HG03139 (cell line): ENCODE measurements around the gene CMA1.
"Not testable (repeated sequence)": the region's sequence is repeated elsewhere in the genome, so short reads cannot be mapped to it uniquely, and the experiment has no call there.

Source experiments
- ATAC-seq: cut with Tn5 transposase; IDR thresholded peaks from one replicate; pipeline ENCODE4 v1.9.1; 2021; ENCODE audit not compliant: unreplicated experiment

The CMA1 gene, protein sequence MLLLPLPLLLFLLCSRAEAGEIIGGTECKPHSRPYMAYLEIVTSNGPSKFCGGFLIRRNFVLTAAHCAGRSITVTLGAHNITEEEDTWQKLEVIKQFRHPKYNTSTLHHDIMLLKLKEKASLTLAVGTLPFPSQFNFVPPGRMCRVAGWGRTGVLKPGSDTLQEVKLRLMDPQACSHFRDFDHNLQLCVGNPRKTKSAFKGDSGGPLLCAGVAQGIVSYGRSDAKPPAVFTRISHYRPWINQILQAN

DNA sequence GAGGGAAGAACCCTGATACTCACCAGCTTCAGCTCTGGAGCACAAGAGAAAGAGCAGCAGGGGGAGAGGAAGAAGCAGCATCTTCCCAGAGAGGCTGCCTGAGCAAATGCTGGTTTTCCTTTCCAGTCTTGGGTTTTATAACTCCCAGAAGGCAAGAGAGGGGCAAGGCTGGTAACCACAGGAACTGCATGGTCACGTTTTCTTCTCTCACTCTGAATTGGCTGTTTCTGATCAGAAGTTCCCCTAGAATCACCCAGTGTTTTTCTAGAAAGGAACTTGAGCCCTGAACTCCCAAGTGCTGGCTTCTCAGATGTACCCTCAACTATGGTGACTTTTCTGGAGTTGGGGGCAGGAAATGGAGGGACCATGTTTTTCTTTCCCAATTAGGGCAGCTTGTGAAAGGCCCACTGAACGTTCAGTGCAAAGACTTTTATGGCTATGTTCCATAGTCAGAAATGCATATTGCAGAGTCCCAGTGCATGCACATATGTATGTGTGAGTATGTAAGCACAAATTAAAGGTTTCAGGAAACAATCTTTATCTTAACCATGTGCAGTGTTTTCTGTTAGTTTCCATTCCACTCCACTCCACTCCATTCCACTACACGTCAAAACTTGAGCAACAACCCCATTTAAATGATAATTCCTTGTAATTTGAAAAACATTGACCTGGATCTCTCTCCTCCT, at the start of gene CMA1:
TSS of gene CMA1 (minus strand) at position 111 of the 686 bp plus-strand sequence. CDS start at position 81, 30 bp downstream.
- no peak for ATAC-seq

DNA sequence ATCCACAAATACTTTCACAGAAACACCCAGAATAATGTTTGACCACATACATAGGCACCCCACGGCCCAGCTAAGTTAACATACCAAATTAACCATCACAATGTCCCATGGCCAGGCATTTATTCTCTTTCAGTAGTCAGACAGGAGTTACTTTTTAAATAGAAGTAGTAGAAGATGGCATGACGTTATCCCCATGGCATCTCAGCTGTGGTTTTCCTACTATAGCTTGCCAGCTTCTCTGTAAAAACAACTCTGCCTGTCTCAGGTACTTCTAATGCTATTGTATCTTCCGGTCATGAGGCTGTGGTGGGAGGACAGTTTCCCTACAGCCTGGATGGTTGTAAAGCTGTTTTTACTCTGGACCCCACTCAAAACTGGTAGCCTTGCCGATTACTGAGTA, 48.7 kb upstream of the CMA1 start:
- ATAC-seq, result no peak

DNA sequence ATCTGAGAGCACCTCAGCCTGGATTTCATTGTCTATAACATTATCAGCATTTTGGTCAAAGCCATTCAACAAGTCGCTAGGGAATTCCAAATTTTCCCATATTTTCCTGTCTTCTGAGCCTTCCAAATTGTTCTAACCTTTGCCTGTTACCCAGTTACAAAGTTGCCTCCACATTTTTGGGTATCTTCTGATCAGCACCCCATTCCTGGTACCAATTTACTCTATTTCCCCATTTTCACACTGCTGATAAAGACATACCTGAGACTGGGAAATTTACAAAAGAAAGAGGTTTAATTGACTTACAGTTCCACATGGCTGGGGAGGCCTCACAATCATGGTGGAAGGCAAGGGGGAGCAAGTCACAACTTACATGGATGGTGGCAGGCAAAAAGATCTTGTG, 41.0 kb upstream of the CMA1 start:
- not testable (repeated sequence) for ATAC-seq

DNA sequence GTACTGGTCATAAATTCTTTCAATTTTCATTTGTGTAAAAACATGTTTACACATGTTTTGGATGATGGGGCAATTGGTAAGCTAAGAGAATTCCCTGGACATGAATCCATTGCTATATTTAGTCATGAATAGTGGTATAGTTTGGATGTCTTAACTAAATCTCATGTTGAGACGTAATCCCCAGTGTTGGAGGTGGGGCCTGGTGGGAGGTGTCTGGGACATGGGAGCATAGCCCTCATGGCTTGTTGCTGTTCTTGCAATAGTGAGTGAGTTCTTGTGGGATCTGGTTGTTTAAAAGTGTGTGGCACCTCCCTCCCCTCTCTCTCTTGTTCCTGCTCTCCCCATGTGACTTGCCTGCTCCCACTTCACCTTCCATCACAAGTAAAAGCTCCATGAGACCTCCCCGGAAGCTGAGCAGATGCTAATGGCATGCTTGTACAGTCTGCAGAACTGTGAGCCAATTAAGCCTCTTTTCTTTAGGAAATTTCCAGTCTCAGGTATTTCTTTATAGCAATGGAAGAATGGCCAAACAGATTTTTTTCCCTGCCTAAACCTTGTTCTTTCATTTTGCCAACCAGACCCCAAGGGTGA, 34.4 kb upstream of the CMA1 start:
- no peak for ATAC-seq

DNA sequence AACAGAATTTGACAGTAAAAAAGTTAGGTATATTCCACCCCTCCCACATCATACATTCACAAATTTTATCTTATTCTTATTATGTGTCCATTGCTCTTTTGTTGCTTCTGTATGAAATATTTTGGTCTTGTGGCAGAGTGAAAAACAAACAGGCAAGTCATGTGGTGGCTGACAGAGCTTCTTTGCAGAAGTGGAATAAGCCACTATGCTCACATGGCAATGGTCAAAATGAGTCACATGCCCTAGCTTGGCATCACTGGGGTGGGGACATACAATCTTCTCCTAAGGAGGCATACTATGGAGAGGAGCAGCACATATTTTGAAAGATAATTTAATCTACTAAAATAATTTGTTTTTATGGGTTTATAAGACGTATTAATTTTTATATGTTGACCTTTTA, 27.7 kb upstream of the CMA1 start:
- no peak for ATAC-seq

DNA sequence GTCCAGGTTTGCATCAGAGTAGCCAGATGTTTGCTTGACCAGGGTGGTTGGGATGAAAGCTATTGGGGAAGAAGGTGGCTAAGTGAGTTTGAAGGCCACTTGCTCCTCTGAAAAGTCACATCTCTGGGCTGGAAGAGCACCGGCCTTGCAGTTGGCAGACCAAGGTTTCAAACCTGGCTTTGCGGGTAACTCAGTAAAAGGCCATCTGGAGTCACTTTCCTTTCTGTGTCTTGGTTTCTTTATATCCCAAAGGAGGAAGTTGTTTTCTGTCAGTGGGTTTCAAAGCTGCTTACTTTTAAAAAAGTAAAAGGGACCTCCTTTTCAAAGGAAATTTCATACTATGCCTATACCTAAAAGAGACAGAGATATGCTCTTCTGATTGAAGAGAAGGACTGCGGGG, 26.2 kb upstream of the CMA1 start:
- no peak for ATAC-seq

DNA sequence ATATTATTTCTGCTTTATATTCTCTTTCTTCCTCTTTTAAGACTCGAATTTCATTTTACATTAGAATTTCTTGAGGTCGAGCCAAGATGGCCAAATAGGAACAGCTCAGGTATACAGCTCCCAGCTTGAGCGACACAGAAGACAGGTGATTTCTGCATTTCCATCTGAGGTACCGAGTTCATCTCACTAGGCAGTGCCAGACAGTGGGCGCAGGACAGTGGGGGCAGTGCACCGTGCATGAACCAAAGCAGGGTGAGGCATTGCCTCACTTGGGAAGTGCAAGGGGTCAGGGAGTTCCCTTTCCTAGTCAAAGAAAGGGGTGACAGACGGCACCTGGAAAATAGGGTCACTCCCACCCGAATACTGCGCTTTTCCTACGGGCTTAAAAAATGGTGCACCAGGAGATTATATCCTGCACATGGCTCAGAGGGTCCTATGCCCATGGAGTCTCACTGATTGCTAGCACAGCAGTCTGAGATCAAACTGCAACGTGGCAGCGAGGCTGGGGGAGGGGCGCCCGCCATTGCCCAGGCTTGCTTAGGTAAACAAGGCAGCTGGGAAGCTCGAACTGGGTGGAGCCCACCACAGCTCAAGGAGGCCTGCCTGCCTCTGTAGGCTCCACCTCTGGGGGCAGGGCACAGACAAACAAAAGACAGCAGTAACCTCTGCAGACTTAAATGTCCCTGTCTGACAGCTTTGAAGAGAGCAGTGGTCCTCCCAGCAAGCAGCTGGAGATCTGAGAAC, 18.0 kb upstream of the CMA1 start:
- ATAC-seq, result not testable (repeated sequence)

DNA sequence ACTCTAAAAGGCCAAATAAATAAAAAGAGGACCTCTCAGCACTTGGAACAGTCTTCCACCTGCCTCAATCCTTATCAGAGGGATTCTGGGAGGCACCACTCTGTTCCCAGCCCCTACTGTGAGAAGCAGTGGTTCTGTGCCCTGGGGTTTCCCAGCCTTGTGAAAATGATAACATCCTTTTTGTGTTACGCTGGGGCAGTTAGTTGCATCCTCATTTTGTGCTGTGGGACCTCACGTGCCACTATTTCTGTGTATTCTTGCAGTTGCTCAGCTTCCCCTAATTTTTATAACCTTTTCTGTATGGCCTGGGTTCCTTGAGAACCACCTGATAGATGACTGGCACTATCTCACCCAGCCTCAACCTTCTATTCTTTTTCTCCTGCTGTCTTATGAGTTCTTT, 10.8 kb upstream of the CMA1 start:
- ATAC-seq, result no peak

DNA sequence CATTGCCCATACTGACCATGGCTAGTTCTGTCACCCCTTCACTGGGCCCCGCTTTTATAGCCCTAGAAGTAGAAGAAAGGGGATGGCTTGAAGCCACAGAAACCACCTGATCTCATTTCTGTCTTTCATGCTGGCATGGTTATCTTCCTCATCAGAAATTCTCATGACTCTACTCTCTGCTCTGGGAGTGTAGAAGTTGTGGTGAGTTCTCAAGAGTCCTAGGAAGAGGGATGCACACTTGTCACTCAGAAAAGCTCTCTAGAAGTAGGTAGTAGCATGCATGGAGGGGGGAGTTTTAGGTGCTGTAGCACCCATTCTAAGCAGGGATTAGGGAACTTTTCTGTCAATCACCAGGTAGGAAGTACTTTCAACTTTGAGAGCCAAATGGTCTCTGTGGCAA, 6.1 kb upstream of the CMA1 start:
- ATAC-seq, result no peak

DNA sequence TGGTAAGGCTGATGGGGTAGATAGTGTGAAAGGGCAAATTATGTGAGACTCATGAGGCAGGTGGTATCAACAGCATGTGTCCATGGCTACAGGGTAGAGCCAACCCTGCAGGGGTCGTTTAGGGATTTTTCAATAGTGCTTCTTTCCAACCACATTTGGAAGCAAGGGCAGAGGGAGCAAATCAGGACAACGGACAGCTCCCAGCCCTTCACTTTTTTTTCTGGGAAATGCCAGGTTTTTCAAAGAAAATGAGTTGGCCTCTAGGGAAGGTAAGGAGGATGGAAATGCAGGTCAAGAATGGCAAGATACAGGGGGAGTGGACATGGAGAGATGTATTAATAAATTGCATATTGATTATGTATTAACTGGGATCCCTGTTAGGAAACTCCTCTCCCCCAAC, 4.9 kb upstream of the CMA1 start:
- no peak for ATAC-seq

DNA sequence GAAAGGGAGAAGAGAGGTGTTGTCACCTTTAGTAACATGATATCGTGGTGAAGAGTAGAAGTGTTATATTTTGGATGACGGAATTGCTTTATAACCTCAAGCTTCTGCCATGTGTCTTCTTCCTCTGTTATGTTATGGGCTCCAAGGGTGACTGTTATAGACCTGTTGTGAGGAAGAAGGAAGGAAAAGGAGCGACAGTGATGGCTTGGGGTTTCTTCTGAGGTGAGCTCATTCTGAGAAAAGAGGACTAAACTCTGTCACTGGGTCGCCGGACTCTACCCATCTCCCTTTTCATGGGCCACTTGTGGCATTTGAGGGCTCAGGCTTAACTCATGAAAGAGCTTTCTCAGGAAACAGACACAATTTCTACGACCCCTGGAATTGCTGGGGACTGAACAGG, 1.6 kb downstream of the CMA1 start:
- ATAC-seq, result no peak

DNA sequence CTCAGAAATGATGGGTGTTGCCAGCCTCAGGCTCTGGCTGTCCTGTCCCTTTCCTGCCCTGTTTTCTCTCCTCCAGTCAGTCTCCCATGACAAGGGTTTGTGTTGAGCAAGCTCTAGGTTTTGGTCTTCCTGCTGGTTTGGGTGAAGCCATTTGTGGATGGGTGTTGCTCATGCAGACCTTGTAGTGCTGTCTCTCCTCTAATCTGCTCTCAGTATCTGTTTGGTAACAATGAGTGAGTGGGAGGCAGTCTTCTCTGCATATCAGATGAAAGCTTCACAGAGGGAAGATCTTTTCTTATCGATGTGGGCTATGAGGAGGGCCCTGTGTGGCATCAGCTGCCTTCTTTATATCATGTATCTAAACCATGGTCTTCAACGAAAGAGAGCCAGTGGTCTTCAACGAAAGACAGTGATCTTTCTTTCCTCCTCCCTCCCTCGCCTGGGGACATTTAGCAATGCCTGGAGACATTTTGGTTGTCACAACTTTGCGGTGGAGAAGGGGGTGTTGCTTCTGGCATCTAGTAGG, 3.6 kb downstream of the CMA1 start:
- ATAC-seq, result no peak

DNA sequence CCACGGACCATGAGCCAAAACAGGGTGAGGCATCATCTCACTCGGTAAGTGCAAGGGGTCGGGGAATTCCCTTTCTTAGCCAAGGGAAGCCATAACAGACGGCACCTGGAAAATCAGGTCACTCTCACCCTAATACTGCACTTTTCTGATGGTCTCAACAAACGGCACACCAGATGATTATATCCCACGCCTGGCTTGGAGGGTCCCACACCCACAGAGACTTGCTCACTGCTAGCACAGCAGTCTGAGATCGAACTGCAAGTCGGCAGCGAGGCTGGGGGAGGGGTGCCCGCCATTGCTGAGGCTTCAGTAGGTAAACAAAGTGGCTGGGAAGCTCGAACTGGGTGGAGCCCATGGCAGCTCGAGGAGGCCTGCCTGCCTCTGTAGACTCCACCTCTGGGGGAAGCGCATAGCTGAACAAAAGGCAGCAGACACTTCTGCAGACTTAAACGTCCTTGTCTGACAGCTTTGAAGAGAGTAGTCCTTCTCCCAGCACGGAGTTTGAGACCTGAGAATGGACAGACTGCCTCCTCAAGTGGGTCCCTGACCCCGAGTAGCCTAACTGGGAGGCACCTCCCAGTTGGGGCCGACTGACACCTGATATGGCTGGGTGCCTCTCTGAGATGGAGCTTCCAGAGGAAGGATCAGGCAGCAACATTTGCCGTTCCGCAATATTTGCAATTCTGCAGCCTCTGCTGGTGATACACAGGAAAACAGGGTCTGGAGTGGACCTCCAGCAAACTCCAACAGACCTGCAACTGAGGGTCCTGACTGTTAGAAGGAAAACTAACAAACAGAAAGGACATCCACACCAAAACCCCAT, 16.3 kb downstream of the CMA1 start:
- not testable (repeated sequence) for ATAC-seq

DNA sequence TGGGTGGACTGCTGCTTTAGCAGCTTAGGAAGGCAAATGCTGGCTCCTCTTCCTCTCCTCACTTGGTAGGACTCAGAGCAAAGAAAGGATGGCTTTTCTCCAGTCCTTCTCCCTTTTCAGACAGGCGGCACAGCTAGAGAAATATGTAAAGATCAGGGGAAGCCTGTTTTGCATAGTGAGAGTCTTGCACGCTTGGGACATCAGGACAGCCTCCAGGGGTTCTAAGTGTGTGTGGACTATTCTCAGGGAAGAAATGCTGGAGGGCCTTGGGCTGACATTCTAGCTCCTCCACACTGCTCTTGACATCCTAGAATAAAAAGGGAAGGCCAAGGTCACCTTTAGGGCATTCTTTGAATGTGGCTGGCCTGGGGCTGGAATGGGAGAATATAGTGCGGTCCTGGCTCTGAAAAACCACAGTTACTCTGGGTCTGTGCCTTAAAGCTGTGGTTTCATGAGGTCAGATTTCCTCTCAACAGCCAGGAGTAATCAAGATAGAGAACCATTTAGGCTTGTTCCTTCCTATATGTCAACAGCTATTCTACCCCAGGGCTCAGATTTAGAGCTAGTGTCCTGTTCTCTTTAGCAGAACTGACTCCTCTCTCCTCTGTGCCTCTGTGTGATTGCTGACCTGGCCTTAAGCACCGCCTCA, 24.3 kb downstream of the CMA1 start:
- no peak for ATAC-seq

DNA sequence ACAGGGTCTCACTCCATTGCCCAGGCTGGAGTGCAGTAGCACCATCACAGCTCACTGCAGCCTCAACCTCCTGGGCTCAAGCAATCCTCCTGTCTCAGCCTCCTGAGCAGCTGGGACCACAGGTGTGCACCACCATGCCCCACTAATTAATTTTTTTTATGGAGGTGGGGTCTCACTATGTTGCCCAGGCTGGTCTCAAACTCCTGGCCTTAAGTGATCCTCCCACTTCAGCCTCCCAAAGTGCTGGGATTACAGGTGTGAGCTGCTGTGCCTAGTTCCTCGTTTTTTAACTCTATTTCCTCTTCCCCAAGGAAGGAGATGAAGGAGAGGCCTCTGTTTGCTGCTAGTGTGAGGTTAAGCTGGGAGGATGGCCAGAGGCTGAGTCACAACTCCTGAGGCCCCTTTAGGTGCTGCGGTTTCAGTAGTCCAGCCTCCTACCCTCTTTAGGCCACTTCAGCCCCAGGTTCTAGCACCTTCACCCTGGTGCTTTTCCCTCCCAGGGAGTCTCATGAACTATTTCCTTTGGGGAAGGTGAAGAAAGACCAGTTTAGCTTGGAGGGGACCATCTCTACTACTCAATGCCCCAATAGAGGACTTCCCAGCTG, 25.3 kb downstream of the CMA1 start:
- not testable (repeated sequence) for ATAC-seq

DNA sequence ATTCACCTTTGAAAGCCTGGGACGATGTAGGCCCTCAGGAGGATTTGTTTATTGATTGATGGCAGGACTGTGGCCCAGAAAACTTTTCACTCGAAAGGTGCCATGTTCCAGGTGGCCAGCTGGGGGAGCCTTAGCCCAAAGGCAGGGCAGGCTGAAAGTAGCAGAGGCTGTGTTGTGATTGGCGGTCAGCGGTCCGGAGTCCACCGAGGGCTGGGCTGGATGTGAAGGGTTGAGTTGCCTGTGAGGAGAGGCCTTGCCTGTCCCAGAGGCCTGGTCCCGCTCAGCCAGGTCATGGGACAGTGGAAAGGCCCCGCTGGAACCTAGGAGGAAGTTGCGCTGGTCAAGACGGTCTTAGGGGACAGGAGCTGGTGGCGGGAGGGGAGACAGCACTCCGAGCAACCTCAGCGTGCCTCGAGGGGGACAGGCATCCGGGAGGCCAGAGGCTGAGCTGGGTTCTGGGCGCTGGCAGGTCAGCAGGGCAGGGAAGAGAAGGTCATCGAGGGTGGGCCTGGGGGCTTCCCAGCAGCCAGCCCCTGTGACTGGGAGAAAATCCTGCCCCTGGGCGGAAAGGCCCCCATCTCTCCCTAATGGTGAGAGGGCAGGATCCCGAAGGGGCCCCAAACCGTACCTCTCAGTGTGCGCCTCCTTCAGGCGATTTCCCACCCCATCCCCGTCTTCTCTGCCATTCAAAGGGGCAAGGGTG, 26.3 kb downstream of the CMA1 start:
- peak; percentile 64 for ATAC-seq

DNA sequence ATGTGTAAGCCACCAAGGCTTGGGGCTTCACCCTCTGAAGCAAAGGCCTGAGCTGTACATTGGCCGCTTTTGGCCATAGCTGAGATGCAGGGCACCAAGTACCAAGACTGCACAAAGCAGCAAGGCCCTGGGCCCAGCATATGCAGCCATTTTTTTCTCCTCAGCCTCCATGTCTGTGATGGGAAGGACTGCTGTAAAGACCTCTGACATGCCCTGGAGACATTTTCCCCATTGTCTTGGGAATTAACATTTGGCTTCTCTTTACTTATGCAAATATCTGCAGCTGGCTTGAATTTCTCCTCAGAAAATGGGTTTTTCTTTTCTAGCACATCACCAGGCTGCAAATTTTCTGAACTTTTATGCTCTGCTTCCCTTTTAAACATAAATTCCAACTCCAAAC, 28.1 kb downstream of the CMA1 start:
- not testable (repeated sequence) for ATAC-seq

DNA sequence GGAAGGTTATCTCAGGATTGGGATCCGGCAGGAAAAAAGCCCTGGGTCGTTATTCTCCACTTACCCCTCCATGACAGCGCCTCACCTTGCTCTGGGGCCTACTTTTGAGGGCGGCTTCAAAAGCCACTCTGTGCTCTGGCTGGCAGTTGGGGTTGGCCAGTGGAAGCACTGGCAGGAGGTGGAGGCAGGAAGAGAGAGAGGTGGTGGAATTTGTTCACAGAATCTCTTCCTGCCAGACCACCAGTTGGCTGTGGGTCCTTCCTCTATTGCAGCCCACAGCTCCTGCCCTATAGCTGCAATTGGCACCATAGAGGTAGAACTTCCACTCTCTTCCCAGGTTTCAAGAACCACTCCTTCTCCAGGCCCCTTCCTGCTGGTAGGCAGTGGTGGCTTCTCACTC, 32.8 kb downstream of the CMA1 start:
- ATAC-seq, result no peak

DNA sequence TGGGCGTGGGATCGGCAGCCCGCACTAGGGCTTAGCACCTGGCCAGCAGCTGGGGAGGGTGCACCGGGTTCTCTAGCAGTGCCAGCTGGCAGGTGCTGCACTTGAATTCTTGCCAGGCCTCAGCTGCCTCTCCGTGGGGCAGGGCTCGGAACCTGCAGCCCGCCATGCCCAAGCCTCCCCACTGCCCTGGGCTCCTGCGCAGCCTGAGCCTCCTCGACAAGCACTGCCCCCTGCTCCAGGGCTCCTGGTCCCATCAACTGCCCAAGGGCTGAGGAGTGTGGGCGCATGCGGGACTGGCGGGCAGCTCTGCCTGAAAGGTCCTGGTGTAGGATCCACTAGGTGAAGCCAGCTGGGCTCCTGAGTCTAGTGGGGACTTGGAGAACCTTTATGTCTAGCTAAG, 34.9 kb downstream of the CMA1 start:
- ATAC-seq, result no peak
